GM11168 (cell line): ENCODE results near the gene POLR2L.

Source experiments
- in situ Hi-C: fragments of 300-500 bp; cut with MboI; formaldehyde crosslinking; loops from one replicate; pipeline ENCODE4 v1.12.0; 2022; ENCODE audit warnings: low sequenced_read_pairs; ENCODE audit not compliant: unreplicated experiment

Gene POLR2L

GRCh38 chr11:841981-842369, 354 bp downstream of the POLR2L start:
- in situ Hi-C loops: loop anchor here (10.0 kb wide), 1 partner anchor 213 kb away; no protein-coding TSS in a partner anchor

- in situ Hi-C loops: loop anchor here (10.0 kb wide), 1 partner anchor 215 kb away; no protein-coding TSS in a partner anchor
Measured at GRCh38 chr11:839875-840617, 2.3 kb downstream of the POLR2L start.

- in situ Hi-C loops: no loop called here
Measured at GRCh38 chr11:839280-839623, 3.1 kb downstream of the POLR2L start.

GRCh38 chr11:838441-839279, 3.7 kb downstream of the POLR2L start:
- in situ Hi-C loops: no loop called here

- in situ Hi-C loops: no loop called here
Measured at GRCh38 chr11:837990-838307, 4.4 kb downstream of the POLR2L start.

GRCh38 chr11:837189-837989, 4.9 kb downstream of the POLR2L start:
- in situ Hi-C loops: no loop called here

GRCh38 chr11:836700-837099, 5.6 kb downstream of the POLR2L start:
- in situ Hi-C loops: no loop called here

- in situ Hi-C loops: no loop called here
Measured at GRCh38 chr11:836274-836673, 6.1 kb downstream of the POLR2L start.

- in situ Hi-C loops: no loop called here
Measured at GRCh38 chr11:834371-835316, 7.7 kb downstream of the POLR2L start.

- in situ Hi-C loops: no loop called here
Measured at GRCh38 chr11:833849-834311, 8.4 kb downstream of the POLR2L start.

- in situ Hi-C loops: no loop called here
Measured at GRCh38 chr11:833114-833791, 9.1 kb downstream of the POLR2L start.

- in situ Hi-C loops: no loop called here
Measured at GRCh38 chr11:832529-833113, 9.7 kb downstream of the POLR2L start, which contains the start of gene CD151. CD151 (plus strand) TSS chr11:832952; CDS start chr11:836070, 3,118 bp downstream.

- in situ Hi-C loops: no loop called here
Measured at GRCh38 chr11:831961-832528, 10.3 kb downstream of the POLR2L start.

- in situ Hi-C loops: no loop called here
Measured at GRCh38 chr11:831118-831864, 11.0 kb downstream of the POLR2L start.

- in situ Hi-C loops: no loop called here
Measured at GRCh38 chr11:830295-831117, 11.8 kb downstream of the POLR2L start.

- in situ Hi-C loops: no loop called here
Measured at GRCh38 chr11:829847-830294, 12.5 kb downstream of the POLR2L start.
